Measurements from ENCODE around the gene SLMAP. TPM values are rescaled to one million over a fixed set of nuclear protein-coding genes. Genes with fewer than 3 reads are reported as not detected.
A peak's percentile ranks its signal among the peaks of the same experiment; 100 is the strongest.

Gene SLMAP
- total and polyA plus RNA-seq, 10 donors: 7.8 to 77.3 (median 62.9) TPM

GRCh38 chr3:57961177-57961827 lies 205.2 kb downstream of the SLMAP start:
- no peaks in the 10 kb centered on the region for H3K27me3 ChIP-seq (replicated peaks in 1 of 7)
- 84 to 87% (median 87%) methylated on average over 21 of the region's 21 CpGs for WGBS, 5 donors
- H3K4me3 ChIP-seq: no peak overlapping the region
- intact Hi-C loops (cut with DNase I; ENCODE audit: low total_unique reads): no loop called here
- no peak for DNase-seq
- H3K27ac ChIP-seq: no peak overlapping the region
- H3K36me3 ChIP-seq: no peaks in the 10 kb centered on the region
- TF ChIP-seq, protein P1, sequence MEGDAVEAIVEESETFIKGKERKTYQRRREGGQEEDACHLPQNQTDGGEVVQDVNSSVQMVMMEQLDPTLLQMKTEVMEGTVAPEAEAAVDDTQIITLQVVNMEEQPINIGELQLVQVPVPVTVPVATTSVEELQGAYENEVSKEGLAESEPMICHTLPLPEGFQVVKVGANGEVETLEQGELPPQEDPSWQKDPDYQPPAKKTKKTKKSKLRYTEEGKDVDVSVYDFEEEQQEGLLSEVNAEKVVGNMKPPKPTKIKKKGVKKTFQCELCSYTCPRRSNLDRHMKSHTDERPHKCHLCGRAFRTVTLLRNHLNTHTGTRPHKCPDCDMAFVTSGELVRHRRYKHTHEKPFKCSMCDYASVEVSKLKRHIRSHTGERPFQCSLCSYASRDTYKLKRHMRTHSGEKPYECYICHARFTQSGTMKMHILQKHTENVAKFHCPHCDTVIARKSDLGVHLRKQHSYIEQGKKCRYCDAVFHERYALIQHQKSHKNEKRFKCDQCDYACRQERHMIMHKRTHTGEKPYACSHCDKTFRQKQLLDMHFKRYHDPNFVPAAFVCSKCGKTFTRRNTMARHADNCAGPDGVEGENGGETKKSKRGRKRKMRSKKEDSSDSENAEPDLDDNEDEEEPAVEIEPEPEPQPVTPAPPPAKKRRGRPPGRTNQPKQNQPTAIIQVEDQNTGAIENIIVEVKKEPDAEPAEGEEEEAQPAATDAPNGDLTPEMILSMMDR (IDR thresholded peaks at IDR 0.05 in 8 of 11, conservative IDR thresholded peaks at IDR 0.05 in 3 of 11): no peak
- no peak for TF ChIP-seq POLR2A (IDR thresholded peaks at IDR 0.05)
- TF ChIP-seq POLR2AphosphoS5 (IDR thresholded peaks at IDR 0.05): no peak
- no peaks in the 10 kb centered on the region for H3K9me3 ChIP-seq
- peaks cover 14 to 36% (median 22%) of the 10 kb centered on the region in 6 donors for H3K4me1 ChIP-seq

DNA sequence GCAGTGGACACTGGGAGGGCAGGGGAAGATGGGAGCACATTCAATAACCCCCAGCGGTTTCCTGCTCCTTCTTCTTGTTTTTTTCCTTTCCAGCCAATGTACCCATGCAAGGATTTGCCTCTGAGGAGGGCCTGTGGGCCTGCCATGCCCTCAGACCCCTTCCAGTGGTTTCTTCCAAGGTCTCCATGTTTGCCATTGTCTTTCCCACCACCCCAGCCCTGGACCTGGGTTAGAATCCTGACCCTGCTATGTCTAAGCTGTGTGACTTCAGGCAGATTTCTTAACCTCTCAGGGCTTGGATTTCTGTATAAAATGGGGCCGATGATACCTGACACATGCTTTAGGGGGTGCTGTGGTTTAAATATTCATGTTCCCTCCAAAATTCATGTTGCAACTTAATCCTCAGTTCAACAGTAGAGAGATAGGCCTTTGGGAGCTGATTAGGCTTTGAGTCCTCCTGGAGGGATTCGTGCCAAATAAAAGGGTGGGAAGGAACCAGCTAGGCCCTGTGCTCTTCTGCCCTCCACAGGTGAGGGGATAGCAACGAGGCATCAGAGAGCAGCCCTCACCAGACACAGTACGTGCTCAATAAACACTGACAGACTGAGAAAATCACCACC lies 205.8 kb downstream of the SLMAP start:
- H3K36me3 ChIP-seq: no peaks in the 10 kb centered on the region
- TF ChIP-seq POLR2A (IDR thresholded peaks at IDR 0.05): no peak
- no peak for TF ChIP-seq POLR2AphosphoS5 (IDR thresholded peaks at IDR 0.05)
- TF ChIP-seq, protein P1 (IDR thresholded peaks at IDR 0.05 in 8 of 11, conservative IDR thresholded peaks at IDR 0.05 in 3 of 11): peak in 4 of 11 experiments; percentile 5 to 31 (median 18)
- H3K9me3 ChIP-seq: no peaks in the 10 kb centered on the region
- no peak overlapping the region for H3K27ac ChIP-seq
- intact Hi-C loops (cut with DNase I; ENCODE audit: low total_unique reads): no loop called here
- H3K4me3 ChIP-seq: no peak overlapping the region
- H3K27me3 ChIP-seq (replicated peaks in 1 of 7): no peaks in the 10 kb centered on the region
- 83 to 93% (median 86%) methylated on average over 5 of the region's 5 CpGs for WGBS, 5 donors
- DNase-seq: no peak
- H3K4me1 ChIP-seq: peaks cover 14 to 30% (median 22%) of the 10 kb centered on the region in 6 donors

- Histone ChIP-seq H3K27me3 (replicated peaks in 1 of 7) (no peaks in the 10 kb centered on the region), H3K36me3 (no peaks in the 10 kb centered on the region), H3K9me3 (no peaks in the 10 kb centered on the region), H3K27ac (no peak overlapping the region), H3K4me1 (peaks cover 14 to 27% (median 22%) of the 10 kb centered on the region in 6 donors), H3K4me3 (no peak overlapping the region)
- TF ChIP-seq POLR2A (IDR thresholded peaks at IDR 0.05): no peak
- TF ChIP-seq, protein P1 (IDR thresholded peaks at IDR 0.05 in 8 of 11, conservative IDR thresholded peaks at IDR 0.05 in 3 of 11): no peak
- TF ChIP-seq POLR2AphosphoS5 (IDR thresholded peaks at IDR 0.05): no peak
- no peak for DNase-seq
- 83 to 96% (median 90%) methylated on average over 6 of the region's 6 CpGs for WGBS, 5 donors
- intact Hi-C loops (cut with DNase I; ENCODE audit: low total_unique reads): no loop called here
These were observed 206.3 kb downstream of the SLMAP start for GRCh38 chr3:57962448-57962834.

DNA sequence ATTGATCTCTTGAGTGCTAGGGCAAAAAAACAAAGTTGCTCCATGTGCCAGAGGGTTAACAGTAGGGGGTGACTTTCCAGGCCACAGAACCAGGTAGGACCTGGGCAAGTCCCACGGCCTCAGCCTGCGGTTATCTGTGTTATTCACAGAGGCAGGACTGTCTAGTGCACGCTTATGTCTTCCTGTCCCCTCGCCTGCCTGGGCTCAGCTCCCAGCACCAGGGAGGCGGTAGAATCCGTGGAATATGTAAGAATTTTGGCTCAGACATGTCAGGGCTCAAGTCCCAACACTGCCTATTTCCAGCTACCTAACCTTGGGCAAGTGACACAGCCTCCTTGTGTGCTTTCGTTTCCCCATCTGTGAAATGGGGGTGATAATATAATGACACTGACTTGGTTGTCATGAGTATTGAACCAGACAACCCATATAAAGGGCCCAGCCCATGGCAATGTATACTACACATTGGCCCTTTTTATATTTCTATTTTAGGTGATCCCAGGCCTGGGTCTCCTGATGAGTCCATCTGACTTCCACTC lies 207.8 kb downstream of the SLMAP start:
- intact Hi-C loops (cut with DNase I; ENCODE audit: low total_unique reads): no loop called here
- Histone ChIP-seq H3K4me3 (no peak overlapping the region), H3K4me1 (peaks cover 12 to 19% (median 16%) of the 10 kb centered on the region in 6 donors), H3K36me3 (no peaks in the 10 kb centered on the region), H3K27me3 (replicated peaks in 1 of 7) (no peaks in the 10 kb centered on the region), H3K9me3 (no peaks in the 10 kb centered on the region), H3K27ac (no peak overlapping the region)
- 77 to 93% (median 87%) methylated on average over 4 to 7 of the region's 7 CpGs for WGBS, 5 donors
- no peak for DNase-seq
- TF ChIP-seq, protein P1 (IDR thresholded peaks at IDR 0.05 in 8 of 11, conservative IDR thresholded peaks at IDR 0.05 in 3 of 11): no peak
- TF ChIP-seq POLR2A (IDR thresholded peaks at IDR 0.05) (no peak), POLR2AphosphoS5 (IDR thresholded peaks at IDR 0.05) (no peak)
